ENCODE results near the gene CCDC172. TPM values are rescaled to one million over a fixed set of nuclear protein-coding genes. Genes with fewer than 3 reads are reported as not detected.

Gene CCDC172, protein sequence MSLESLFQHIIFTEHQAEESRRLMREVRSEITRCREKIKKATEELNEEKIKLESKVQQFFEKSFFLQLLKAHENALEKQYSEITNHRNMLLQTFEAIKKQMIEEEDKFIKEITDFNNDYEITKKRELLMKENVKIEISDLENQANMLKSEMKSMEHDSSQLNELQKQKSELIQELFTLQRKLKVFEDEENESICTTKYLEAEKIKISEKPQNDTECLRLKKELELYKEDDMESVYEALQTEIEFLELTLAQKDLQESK
- polyA plus RNA-seq (2012; ENCODE audit: insufficient read depth, insufficient read length) = not detected

- H3K4me3 ChIP-seq (ENCODE audit: low read length) = no peak within 1 kb of the TSS
- no peak for DNase-seq (ENCODE audit: low read depth, low spot score)
Observed at GRCh38 chr10:116324227-116324950, at the start of gene CCDC172. Gene CCDC172 (plus strand): TSS chr10:116324448. CDS start chr10:116325012, 564 bp downstream.

DNA sequence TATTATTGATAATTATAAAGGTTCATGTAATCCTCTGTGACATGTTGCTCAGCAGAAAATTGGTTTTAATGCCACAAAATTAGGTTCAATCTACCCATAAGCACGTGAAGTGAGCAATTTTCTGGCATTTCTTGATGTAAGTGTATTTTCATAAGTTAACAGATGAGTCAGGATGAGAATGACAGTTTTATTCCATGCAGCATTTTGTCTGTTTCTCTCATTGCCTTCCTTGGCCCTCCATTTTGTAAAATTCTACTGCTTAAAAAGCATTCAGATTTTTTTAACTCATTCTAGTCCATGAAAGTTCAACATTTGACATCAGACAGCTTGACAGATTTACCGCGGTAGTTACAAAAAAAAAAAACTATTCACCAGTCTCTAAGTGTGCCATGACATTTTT, 47.3 kb upstream of the CCDC172 start:
- no peak for DNase-seq (ENCODE audit: low read depth, low spot score)
- H3K4me3 ChIP-seq (ENCODE audit: low read length) = no peak overlapping the region

- H3K4me3 ChIP-seq (ENCODE audit: low read length) = no peak overlapping the region
- DNase-seq (ENCODE audit: low read depth, low spot score) = no peak
Observed at GRCh38 chr10:116278846-116279245, 45.4 kb upstream of the CCDC172 start.

DNA sequence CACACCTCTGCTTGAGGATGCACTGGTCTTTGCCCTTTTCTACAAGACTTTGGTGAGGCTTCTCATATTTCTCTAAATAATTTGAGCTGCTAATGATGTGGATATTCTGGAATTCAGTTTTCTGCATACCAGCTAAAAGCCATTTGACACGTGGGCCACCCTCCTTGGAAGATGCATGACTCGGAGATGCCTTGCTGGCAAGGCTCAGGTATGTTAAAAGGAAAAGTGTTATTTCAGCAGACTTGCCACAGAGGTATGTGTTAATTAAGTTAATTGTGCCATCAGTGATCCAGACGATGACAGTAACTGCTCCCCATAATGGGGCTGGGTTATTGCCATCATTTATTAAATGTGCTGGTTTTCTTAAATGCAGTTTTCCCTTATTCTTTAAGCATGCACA, 42.5 kb upstream of the CCDC172 start:
- DNase-seq (ENCODE audit: low read depth, low spot score) = no peak
- no peak overlapping the region for H3K4me3 ChIP-seq (ENCODE audit: low read length)

GRCh38 chr10:116286626-116287200, 37.5 kb upstream of the CCDC172 start:
- peak; percentile 81 for DNase-seq (ENCODE audit: low read depth, low spot score)
- peak overlapping the region; percentile 32 for H3K4me3 ChIP-seq (ENCODE audit: low read length)

DNA sequence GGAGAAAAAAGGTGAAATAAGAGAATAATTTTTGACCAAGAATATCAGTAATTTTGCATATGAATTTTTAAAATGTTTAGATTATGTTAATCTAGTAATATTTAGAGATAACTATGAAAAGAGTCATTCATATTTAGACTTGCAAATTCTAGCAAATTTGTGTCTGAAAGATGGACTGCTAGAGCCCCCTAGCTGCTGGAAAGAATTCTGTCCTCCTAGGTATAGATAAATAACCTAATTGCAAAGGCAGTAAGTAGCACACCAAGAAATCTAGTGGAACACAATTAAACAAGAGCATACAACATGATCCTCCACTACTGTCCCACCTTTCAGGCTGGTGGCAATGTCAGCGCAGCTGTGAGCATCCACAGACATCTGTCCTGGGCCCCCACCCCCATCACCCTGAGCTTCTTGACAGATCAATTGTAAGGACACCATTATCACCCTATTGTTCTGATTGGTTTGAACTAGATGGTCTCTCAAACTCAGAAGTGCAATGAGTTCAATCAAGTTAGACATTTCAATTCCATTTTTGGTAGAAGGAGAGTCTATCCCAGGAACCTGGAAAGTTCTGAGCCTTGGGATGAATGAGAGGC, 36.2 kb upstream of the CCDC172 start:
- DNase-seq (ENCODE audit: low read depth, low spot score) = peak; percentile 73
- H3K4me3 ChIP-seq (ENCODE audit: low read length) = no peak overlapping the region

- DNase-seq (ENCODE audit: low read depth, low spot score) = no peak
- H3K4me3 ChIP-seq (ENCODE audit: low read length) = no peak overlapping the region
Observed at GRCh38 chr10:116289652-116290051, 34.6 kb upstream of the CCDC172 start.

GRCh38 chr10:116292493-116292892, 31.8 kb upstream of the CCDC172 start:
- DNase-seq (ENCODE audit: low read depth, low spot score) = no peak
- no peak overlapping the region for H3K4me3 ChIP-seq (ENCODE audit: low read length)

DNA sequence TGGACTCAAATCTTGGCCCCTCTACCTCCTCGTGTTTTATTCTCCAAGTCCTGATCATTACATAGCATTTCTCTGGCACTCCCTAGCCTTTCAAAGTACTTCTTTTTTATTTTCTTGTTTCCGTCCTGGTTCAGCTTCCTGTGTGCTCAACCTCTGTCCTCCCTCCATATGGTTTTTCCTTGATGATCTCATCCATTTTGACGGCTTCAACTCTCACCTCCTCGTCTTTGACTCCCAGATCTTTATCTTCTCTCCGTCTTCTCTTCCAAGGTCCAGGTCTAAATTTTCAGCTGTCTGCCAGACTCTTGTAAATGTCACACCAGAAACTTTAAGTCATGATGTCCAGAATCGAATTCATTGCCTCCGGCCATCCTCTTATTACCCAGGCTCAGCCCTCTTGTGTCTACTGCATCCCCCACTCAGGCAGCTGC, 27.9 kb upstream of the CCDC172 start:
- no peak for DNase-seq (ENCODE audit: low read depth, low spot score)
- no peak overlapping the region for H3K4me3 ChIP-seq (ENCODE audit: low read length)

- no peak overlapping the region for H3K4me3 ChIP-seq (ENCODE audit: low read length)
- no peak for DNase-seq (ENCODE audit: low read depth, low spot score)
Observed at GRCh38 chr10:116298586-116298985, 25.7 kb upstream of the CCDC172 start.

DNA sequence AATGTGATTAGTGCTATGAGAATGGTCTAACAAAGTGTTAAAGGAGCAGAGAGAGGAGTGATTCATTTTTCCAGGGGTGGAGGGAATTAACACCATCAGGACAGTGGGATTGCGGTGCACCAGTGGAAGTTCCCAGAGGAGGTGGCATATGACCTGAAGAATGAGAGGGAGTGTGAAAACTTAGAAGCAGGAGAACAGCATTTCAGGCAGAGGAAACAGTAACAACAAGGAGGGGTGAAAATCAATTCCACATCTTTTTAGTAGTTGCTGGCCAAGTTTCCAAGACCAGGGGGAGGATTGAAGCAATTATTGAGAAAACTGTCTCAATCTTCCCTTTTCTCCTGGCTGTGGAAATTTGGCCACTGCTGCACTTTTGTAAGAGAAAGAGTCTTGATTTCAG, 23.7 kb upstream of the CCDC172 start:
- DNase-seq (ENCODE audit: low read depth, low spot score) = no peak
- no peak overlapping the region for H3K4me3 ChIP-seq (ENCODE audit: low read length)

GRCh38 chr10:116304923-116305322, 19.3 kb upstream of the CCDC172 start:
- no peak for DNase-seq (ENCODE audit: low read depth, low spot score)
- no peak overlapping the region for H3K4me3 ChIP-seq (ENCODE audit: low read length)

DNA sequence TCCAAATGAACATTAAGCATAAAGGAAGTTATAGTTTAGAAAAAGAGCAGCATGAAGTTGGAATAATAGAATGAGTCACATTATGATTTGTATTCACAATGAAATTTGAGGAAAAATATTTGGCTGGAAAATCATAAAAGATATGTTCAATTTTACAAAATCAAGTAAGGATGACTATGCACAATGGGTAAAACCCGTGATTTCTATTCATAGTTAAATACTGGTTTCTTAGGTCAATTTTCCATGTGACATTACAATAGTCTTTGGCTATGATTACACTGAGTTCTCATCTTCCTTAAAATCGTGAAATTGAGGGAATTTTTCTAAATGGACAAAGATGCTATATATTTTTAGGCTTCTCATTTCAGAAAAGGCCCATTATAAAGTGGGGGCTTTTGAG, 17.4 kb upstream of the CCDC172 start:
- H3K4me3 ChIP-seq (ENCODE audit: low read length) = no peak overlapping the region
- DNase-seq (ENCODE audit: low read depth, low spot score) = no peak

DNA sequence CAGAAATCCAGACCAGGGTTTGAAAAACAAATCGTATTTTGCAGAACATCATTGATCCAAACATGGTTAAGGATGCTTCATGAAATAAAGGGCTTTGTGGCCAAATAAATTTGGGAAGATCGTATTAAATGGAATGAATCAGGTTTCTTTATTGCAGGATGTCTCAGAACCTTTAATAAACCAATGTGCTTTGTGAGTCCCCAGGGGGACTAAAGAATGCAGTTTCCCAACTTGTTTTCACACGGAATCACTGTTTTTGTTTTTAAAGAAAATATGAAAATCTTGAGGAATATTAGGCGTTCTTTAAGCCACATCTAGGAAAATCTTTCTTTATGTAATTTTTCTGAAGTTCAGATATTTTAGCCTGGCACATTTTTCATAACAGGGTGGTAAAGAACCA, 16.8 kb upstream of the CCDC172 start:
- no peak for DNase-seq (ENCODE audit: low read depth, low spot score)
- no peak overlapping the region for H3K4me3 ChIP-seq (ENCODE audit: low read length)

DNA sequence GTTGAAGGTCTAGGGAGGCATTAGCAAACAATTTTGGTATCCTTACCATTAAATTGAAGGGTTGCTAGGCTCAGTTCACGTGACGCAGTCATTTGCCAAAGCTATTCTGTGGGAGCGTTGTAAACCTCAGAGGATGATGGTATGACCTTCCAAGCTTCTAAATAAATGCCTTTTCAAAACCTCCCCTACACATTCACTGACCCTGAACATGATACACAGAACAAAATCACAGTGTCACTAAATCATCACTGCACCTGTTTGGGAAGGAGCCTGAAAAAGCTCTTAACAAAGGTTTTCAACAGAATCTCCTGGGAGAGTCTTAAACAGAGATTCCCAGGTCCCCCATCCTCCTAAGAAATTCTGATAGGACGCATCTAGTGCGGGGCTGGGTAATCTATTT, 13.2 kb upstream of the CCDC172 start:
- no peak for DNase-seq (ENCODE audit: low read depth, low spot score)
- no peak overlapping the region for H3K4me3 ChIP-seq (ENCODE audit: low read length)

DNA sequence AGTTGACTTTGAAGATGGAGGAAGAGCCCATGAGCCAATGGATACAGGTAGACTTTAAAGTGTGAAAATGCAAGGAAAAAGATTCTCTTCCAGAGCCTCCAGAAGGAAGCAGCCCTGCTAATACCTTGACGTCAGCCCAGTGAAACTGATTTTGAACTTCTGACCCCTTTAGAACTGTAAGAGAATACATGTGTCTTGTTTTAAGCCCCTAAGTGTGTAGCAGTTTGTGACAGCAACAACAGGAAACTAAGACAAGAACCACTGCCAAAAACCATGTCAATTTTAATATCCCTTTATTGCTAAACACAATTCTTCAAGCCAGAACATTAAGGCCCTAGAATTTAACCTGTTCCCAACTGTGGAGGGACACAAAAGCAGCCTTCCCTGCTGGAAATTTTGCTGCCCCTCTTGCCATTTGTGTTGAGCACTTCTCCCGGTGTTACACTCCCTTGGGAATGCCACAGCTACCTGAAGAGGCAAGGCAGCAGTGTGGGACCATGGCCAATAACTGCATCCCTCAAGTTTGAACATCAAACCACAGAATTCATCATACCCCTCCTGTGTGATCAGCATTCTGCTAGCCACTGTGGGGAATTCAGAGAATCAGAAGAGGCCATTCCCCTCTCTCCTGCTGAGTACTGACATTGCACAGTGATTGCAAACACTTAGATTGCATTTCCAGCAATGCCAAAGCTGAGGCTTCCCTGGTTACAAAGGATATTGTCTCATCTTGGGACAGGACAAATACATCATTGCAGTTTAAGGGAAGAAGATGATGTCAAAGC, 12.3 kb upstream of the CCDC172 start:
- DNase-seq (ENCODE audit: low read depth, low spot score) = no peak
- no peak overlapping the region for H3K4me3 ChIP-seq (ENCODE audit: low read length)

GRCh38 chr10:116312548-116312947, 11.7 kb upstream of the CCDC172 start:
- DNase-seq (ENCODE audit: low read depth, low spot score) = no peak
- H3K4me3 ChIP-seq (ENCODE audit: low read length) = no peak overlapping the region

- no peak overlapping the region for H3K4me3 ChIP-seq (ENCODE audit: low read length)
- peak; percentile 76 for DNase-seq (ENCODE audit: low read depth, low spot score)
Observed at GRCh38 chr10:116316503-116316902, 7.7 kb upstream of the CCDC172 start.

DNA sequence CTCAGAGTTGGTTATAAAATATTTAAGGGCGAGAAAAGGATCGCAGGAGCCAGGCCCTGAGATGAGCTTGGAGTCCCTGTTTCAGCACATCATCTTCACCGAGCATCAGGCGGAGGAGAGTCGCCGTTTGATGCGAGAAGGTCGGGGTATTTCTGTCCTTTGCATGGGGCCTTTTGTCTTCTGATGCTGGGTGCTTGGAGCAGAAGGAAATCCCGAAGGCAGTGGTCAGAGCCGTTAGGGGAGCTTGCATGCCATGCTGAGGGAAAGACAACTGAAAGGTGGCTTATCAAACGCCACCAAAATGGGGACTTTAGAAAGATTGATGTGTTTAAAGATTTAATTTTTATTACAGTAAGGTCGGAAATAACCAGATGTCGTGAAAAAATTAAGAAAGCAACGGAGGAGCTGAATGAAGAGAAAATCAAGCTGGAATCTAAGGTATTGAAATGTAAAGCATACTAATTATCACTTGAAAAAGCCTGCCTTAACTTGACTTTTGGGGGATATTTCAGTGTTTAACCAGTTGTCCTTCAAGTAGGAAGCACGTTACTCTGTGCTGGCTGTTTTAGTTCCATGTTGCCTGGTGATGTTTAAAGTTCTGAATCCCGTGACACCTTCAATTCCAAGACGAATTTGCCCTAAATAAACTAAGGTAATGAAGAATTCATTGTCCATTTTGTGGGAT, 845 bp downstream of the CCDC172 start:
- H3K4me3 ChIP-seq (ENCODE audit: low read length) = no peak overlapping the region
- DNase-seq (ENCODE audit: low read depth, low spot score) = no peak
